Calu3 (cell line): ENCODE measurements around the gene ATP9A. TPM values are rescaled to one million over a fixed set of nuclear protein-coding genes. Genes with fewer than 3 reads are reported as not detected.

Source experiments
- BruUV-seq: library from RNA; stranded (reverse); fragments of 400-500 nt; replicated peaks from 2 replicates; lab custom pipeline; 2021; lab: Mats Ljungman, UMichigan
- CTCF ChIA-PET: fragments of 300-600 bp; sonication (Branson Sonifier 250); formaldehyde crosslinking; loops from one replicate; lab custom pipeline; 2022; ENCODE audit warnings: antibody characterized with exemption; lab: Charles Lee
- DNase-seq: peaks from one replicate; pipeline ENCODE4 v3.0.0; 2022
- H3K27ac Mint-ChIP-seq: one replicate; pipeline ENCODE4 v1.8.0; 2022; ENCODE audit warnings: mixed read lengths; ENCODE audit not compliant: unreplicated experiment
- H3K27me3 Mint-ChIP-seq: one replicate; pipeline ENCODE4 v1.8.0; 2022; ENCODE audit warnings: mixed read lengths; ENCODE audit not compliant: unreplicated experiment
- H3K36me3 Mint-ChIP-seq: one replicate; pipeline ENCODE4 v1.8.0; 2022; ENCODE audit warnings: mild to moderate bottlenecking, moderate library complexity, mixed read lengths; ENCODE audit not compliant: insufficient read depth, unreplicated experiment
- H3K4me1 Mint-ChIP-seq: one replicate; pipeline ENCODE4 v1.8.0; 2022; ENCODE audit warnings: mild to moderate bottlenecking, low read depth, mixed read lengths; ENCODE audit not compliant: unreplicated experiment
- H3K4me3 Mint-ChIP-seq: one replicate; pipeline ENCODE4 v1.8.0; 2022; ENCODE audit warnings: mild to moderate bottlenecking, low read depth, moderate library complexity, mixed read lengths; ENCODE audit not compliant: unreplicated experiment
- H3K9me3 Mint-ChIP-seq: one replicate; pipeline ENCODE4 v1.8.0; 2022; ENCODE audit warnings: low read depth, mixed read lengths; ENCODE audit not compliant: unreplicated experiment
- CTCF ChIP-seq: fragments of 200-600 bp; IDR thresholded peaks from one replicate; pipeline ENCODE4 v1.8.0; 2022; ENCODE audit warnings: antibody characterized with exemption; ENCODE audit not compliant: unreplicated experiment
- intact Hi-C: fragments of 100-400 bp; cut with micrococcal nuclease; formaldehyde crosslinking; loops from one replicate; pipeline ENCODE4 v1.10.0; 2022; ENCODE audit not compliant: unreplicated experiment
- total RNA-seq: library from RNA; stranded (reverse); gene quantifications from 2 replicates; pipeline ENCODE4 v1.2.3, GENCODE V29; 2022

ATP9A gene
- total RNA-seq, 1 experiment from 2014 or later, result 98.5 TPM

GRCh38 chr20:51633430-51633829, 134.8 kb downstream of the ATP9A start:
- intact Hi-C loops, result loop anchor here (10.0 kb wide), 1 partner anchor 131 kb away; the partner anchor contains the start of gene ATP9A

GRCh38 chr20:51631953-51632352, 136.2 kb downstream of the ATP9A start:
- Mint-ChIP-seq H3K4me3 (peak overlapping the region; percentile 58), H3K4me1 (peaks cover 35% of the 10 kb centered on the region), H3K27ac (peak overlapping the region; percentile 95), H3K27me3 (no peaks in the 10 kb centered on the region), H3K9me3 (no peaks in the 10 kb centered on the region), H3K36me3 (peaks cover 25% of the 10 kb centered on the region)
- BruUV-seq, result no TSS peak
- no peak for TF ChIP-seq CTCF
- CTCF ChIA-PET, result no interaction called here
- intact Hi-C loops, result loop anchor here (10.0 kb wide), 1 partner anchor 133 kb away; the partner anchor contains the start of gene ATP9A
- DNase-seq, result no peak

More at GRCh38 chr20:51633430-51633829, 134.8 kb downstream of the ATP9A start:
- DNase-seq, result no peak
- H3K9me3 Mint-ChIP-seq, result no peaks in the 10 kb centered on the region
- H3K4me1 Mint-ChIP-seq, result peaks cover 35% of the 10 kb centered on the region
- H3K36me3 Mint-ChIP-seq, result peaks cover 21% of the 10 kb centered on the region
- CTCF ChIA-PET, result interaction anchor here (0.6 kb wide), 1 partner anchor 703 kb away, joined by 7 read pairs; no protein-coding TSS in a partner anchor
- no peak overlapping the region for H3K27ac Mint-ChIP-seq
- TF ChIP-seq CTCF, result no peak
- no peak overlapping the region for H3K4me3 Mint-ChIP-seq
- H3K27me3 Mint-ChIP-seq, result no peaks in the 10 kb centered on the region
- BruUV-seq, result no TSS peak

- TSS peak; percentile 99 for BruUV-seq
- TF ChIP-seq CTCF, result no peak
- H3K27ac Mint-ChIP-seq, result peak overlapping the region; percentile 95
- intact Hi-C loops, result loop anchor here (10.0 kb wide), 1 partner anchor 134 kb away; the partner anchor contains the start of gene ATP9A
- H3K36me3 Mint-ChIP-seq, result peaks cover 27% of the 10 kb centered on the region
- CTCF ChIA-PET, result interaction anchor here (1.0 kb wide), 1 partner anchor 452 kb away, joined by 4 read pairs; no protein-coding TSS in a partner anchor
- H3K27me3 Mint-ChIP-seq, result no peaks in the 10 kb centered on the region
- H3K9me3 Mint-ChIP-seq, result no peaks in the 10 kb centered on the region
- H3K4me3 Mint-ChIP-seq, result peak overlapping the region; percentile 58
- DNase-seq, result peak; percentile 83
- peaks cover 35% of the 10 kb centered on the region for H3K4me1 Mint-ChIP-seq
Observed at GRCh38 chr20:51631011-51631950, 136.9 kb downstream of the ATP9A start.

- CTCF ChIA-PET, result interaction anchor here (0.6 kb wide), 1 partner anchor 346 kb away, joined by 5 read pairs; no protein-coding TSS in a partner anchor
- H3K4me1 Mint-ChIP-seq, result peaks cover 35% of the 10 kb centered on the region
- no TSS peak for BruUV-seq
- H3K27me3 Mint-ChIP-seq, result no peaks in the 10 kb centered on the region
- no peak overlapping the region for H3K4me3 Mint-ChIP-seq
- no peak for DNase-seq
- H3K9me3 Mint-ChIP-seq, result no peaks in the 10 kb centered on the region
- intact Hi-C loops, result loop anchor here (10.0 kb wide), 1 partner anchor 135 kb away; the partner anchor contains the start of gene ATP9A
- H3K27ac Mint-ChIP-seq, result peak overlapping the region; percentile 22
- H3K36me3 Mint-ChIP-seq, result peaks cover 37% of the 10 kb centered on the region
- TF ChIP-seq CTCF, result no peak
Observed at GRCh38 chr20:51629399-51630058, 138.7 kb downstream of the ATP9A start.
